AG04450 (cell line): ENCODE measurements around the gene AQP6. TPM values are rescaled to one million over a fixed set of nuclear protein-coding genes. Genes with fewer than 3 reads are reported as not detected.

Source experiments
- CTCF ChIA-PET: fragments of 300-600, 350-600 bp; formaldehyde crosslinking; extraction: SDS; loops from one replicate; lab custom pipeline; 2022; ENCODE audit warnings: antibody characterized with exemption, inconsistent platforms; lab: Charles Lee
- POLR2A ChIA-PET: fragments of 350-600 bp; formaldehyde crosslinking; extraction: SDS; loops from one replicate; lab custom pipeline; 2021; ENCODE audit warnings: antibody characterized with exemption, inconsistent platforms; lab: Yijun Ruan, JAX
- DNase-seq: peaks from one replicate; pipeline ENCODE4 v3.0.0-alpha.2; 2011; ENCODE audit warnings: low read depth, low spot score
- H3K27ac ChIP-seq: one replicate; pipeline ENCODE4 v1.5.1; 2012; ENCODE audit warnings: low read depth, low read length, control low read depth
- H3K27me3 ChIP-seq: one replicate; pipeline ENCODE4 v1.6.0; 2012; ENCODE audit warnings: low read length; ENCODE audit not compliant: control insufficient read depth, insufficient read depth
- H3K4me3 ChIP-seq: 2 replicates; pipeline ENCODE4 v1.5.1; 2011; ENCODE audit warnings: mild to moderate bottlenecking, low read depth, low read length, control low read depth
- H3K9me3 ChIP-seq: 2 replicates; pipeline ENCODE4 v1.5.1; 2012; ENCODE audit warnings: low read length; ENCODE audit not compliant: control insufficient read depth, insufficient read depth
- CTCF ChIP-seq: IDR thresholded peaks from 2 replicates; pipeline ENCODE4 v1.5.1; 2011; ENCODE audit warnings: low read depth, low read length, control low read depth, inconsistent platforms
- polyA plus RNA-seq: library from polyadenylated mRNA; depleted of rRNA; stranded (reverse); fragments of >200 nt; gene quantifications from 2 replicates; pipeline ENCODE4 v1.2.3, GENCODE V29; 2011

AQP6 gene
- polyA plus RNA-seq, 1 experiment: not detected

- Histone ChIP-seq H3K4me3 (no peak overlapping the region), H3K27me3 (peaks cover 59% of the 10 kb centered on the region), H3K27ac (no peak overlapping the region), H3K9me3 (no peaks in the 10 kb centered on the region)
- POLR2A ChIA-PET: no interaction called here
- no peak for DNase-seq
- no peak for TF ChIP-seq CTCF
- CTCF ChIA-PET: interaction anchor here (0.6 to 11.1 kb wide), 8 partner anchors 11 to 192 kb away, joined by 3 to 290 read pairs (median 4); no protein-coding TSS in a partner anchor
Observed at GRCh38 chr12:49969651-49970429, 2.9 kb upstream of the AQP6 start.

GRCh38 chr12:49970658-49971057 is 2.1 kb upstream of the AQP6 start:
- Histone ChIP-seq H3K27me3 (peaks cover 51% of the 10 kb centered on the region), H3K4me3 (no peak overlapping the region), H3K9me3 (no peaks in the 10 kb centered on the region), H3K27ac (no peak overlapping the region)
- TF ChIP-seq CTCF: no peak
- DNase-seq: no peak
- POLR2A ChIA-PET: no interaction called here
- CTCF ChIA-PET: interaction anchor here (6.3 to 11.1 kb wide), 3 partner anchors 10 to 99 kb away, joined by 89 to 290 read pairs (median 102); no protein-coding TSS in a partner anchor

- Histone ChIP-seq H3K4me3 (no peak overlapping the region), H3K9me3 (no peaks in the 10 kb centered on the region), H3K27ac (no peak overlapping the region), H3K27me3 (peaks cover 46% of the 10 kb centered on the region)
- ChIA-PET CTCF (interaction anchor here (0.6 to 11.1 kb wide), 3 partner anchors 84 to 120 kb away, joined by 4 to 290 read pairs (median 89); no protein-coding TSS in a partner anchor), POLR2A (no interaction called here)
- DNase-seq: no peak
- no peak for TF ChIP-seq CTCF
Observed at GRCh38 chr12:49971141-49971540, 1.6 kb upstream of the AQP6 start.

GRCh38 chr12:49972129-49972528 is 618 bp upstream of the AQP6 start:
- TF ChIP-seq CTCF: no peak
- Histone ChIP-seq H3K27ac (no peak overlapping the region), H3K9me3 (no peaks in the 10 kb centered on the region), H3K27me3 (peaks cover 40% of the 10 kb centered on the region), H3K4me3 (no peak overlapping the region)
- ChIA-PET POLR2A (no interaction called here), CTCF (interaction anchor here (0.7 to 11.1 kb wide), 3 partner anchors 83 to 576 kb away, joined by 3 to 89 read pairs (median 3); no protein-coding TSS in a partner anchor)
- DNase-seq: no peak

- Histone ChIP-seq H3K27me3 (peaks cover 36% of the 10 kb centered on the region), H3K27ac (no peak overlapping the region), H3K4me3 (no peak overlapping the region), H3K9me3 (no peaks in the 10 kb centered on the region)
- DNase-seq: no peak
- no peak for TF ChIP-seq CTCF
- ChIA-PET CTCF (interaction anchor here (1.1 to 11.1 kb wide), 6 partner anchors 9 to 97 kb away, joined by 3 to 89 read pairs (median 9); no protein-coding TSS in a partner anchor), POLR2A (no interaction called here)
Observed at GRCh38 chr12:49973361-49973830, 649 bp downstream of the AQP6 start.
